WTC11 (cell line): ENCODE results near the gene COL4A6. TPM values are rescaled to one million over a fixed set of nuclear protein-coding genes. Genes with fewer than 3 reads are reported as not detected.

Source experiments
- ATAC-seq: fragments of 200-7000 bp; cut with Tn5 transposase; 2 replicates; pipeline ENCODE4 v1.10.0; 2021; ENCODE audit warnings: mild to moderate bottlenecking, moderate library complexity
- CTCF ChIA-PET: fragments of 300-600 bp; sonication (Branson Sonifier 250); formaldehyde crosslinking; loops from one replicate; lab custom pipeline; 2021; ENCODE audit warnings: antibody characterized with exemption; lab: Charles Lee
- POLR2A ChIA-PET: fragments of 350-600 bp; sonication (Branson Sonifier 250); formaldehyde crosslinking; loops from one replicate; lab custom pipeline; 2021; ENCODE audit warnings: antibody characterized with exemption; lab: Charles Lee
- DNase-seq: peaks from one replicate; pipeline ENCODE4 v3.0.0; 2021; ENCODE audit warnings: low spot score
- H3K27ac Mint-ChIP-seq: 2 replicates; pipeline ENCODE4 v1.8.0; 2021; ENCODE audit warnings: mixed read lengths
- H3K27me3 Mint-ChIP-seq: 2 replicates; pipeline ENCODE4 v1.8.0; 2021; ENCODE audit warnings: low read depth, mild to moderate bottlenecking, moderate library complexity, mixed read lengths
- H3K36me3 Mint-ChIP-seq: 2 replicates; pipeline ENCODE4 v1.8.0; 2021; ENCODE audit warnings: mixed read lengths
- H3K4me1 Mint-ChIP-seq: 2 replicates; pipeline ENCODE4 v1.8.0; 2022; ENCODE audit warnings: mixed read lengths
- H3K4me3 Mint-ChIP-seq: 2 replicates; pipeline ENCODE4 v1.8.0; 2021; ENCODE audit warnings: mild to moderate bottlenecking, moderate library complexity, mixed read lengths
- H3K9me3 Mint-ChIP-seq: 2 replicates; pipeline ENCODE4 v1.8.0; 2021; ENCODE audit warnings: mixed read lengths
- ATF6 ChIP-seq: sonication (generic); formaldehyde crosslinking; IDR thresholded peaks from 2 replicates; pipeline ENCODE4 v1.8.1; 2023; ENCODE audit warnings: mild to moderate bottlenecking, missing genetic modification reagents
- CREM ChIP-seq: sonication (generic); formaldehyde crosslinking; IDR thresholded peaks from 2 replicates; pipeline ENCODE4 v1.8.1; 2022; ENCODE audit warnings: mild to moderate bottlenecking, missing genetic modification reagents, moderate library complexity
- EMX1 ChIP-seq: fragments of 250-450 bp; sonication (Bioruptor Pico); IDR thresholded peaks from 2 replicates; pipeline ENCODE4 v1.8.0; 2021; ENCODE audit warnings: mild to moderate bottlenecking
- FOXK1 ChIP-seq: sonication (generic); formaldehyde crosslinking; IDR thresholded peaks from 2 replicates; pipeline ENCODE4 v1.8.0; 2022; ENCODE audit warnings: mild to moderate bottlenecking, moderate library complexity, missing genetic modification reagents
- GTF2I ChIP-seq: fragments of 250-450 bp; sonication (Bioruptor Pico); conservative IDR thresholded peaks from 2 replicates; pipeline ENCODE4 v1.4.0; 2021; ENCODE audit warnings: mild to moderate bottlenecking
- HMGA2 ChIP-seq: fragments of 250-450 bp; sonication (Bioruptor Pico); IDR thresholded peaks from 2 replicates; pipeline ENCODE4 v1.4.0; 2021; ENCODE audit warnings: mild to moderate bottlenecking, moderate library complexity
- JAZF1 ChIP-seq: fragments of 250-450 bp; sonication (Bioruptor Pico); IDR thresholded peaks from 2 replicates; pipeline ENCODE4 v1.9.0; 2021; ENCODE audit warnings: moderate library complexity, mild to moderate bottlenecking, inconsistent platforms
- JUN ChIP-seq: sonication (generic); formaldehyde crosslinking; IDR thresholded peaks from 2 replicates; pipeline ENCODE4 v1.8.0; 2023; ENCODE audit warnings: mild to moderate bottlenecking, missing genetic modification reagents
- MAX ChIP-seq: sonication (generic); formaldehyde crosslinking; IDR thresholded peaks from 2 replicates; pipeline ENCODE4 v1.8.0; 2022; ENCODE audit warnings: mild to moderate bottlenecking, missing genetic modification reagents
- NFE2L1 ChIP-seq: sonication (generic); formaldehyde crosslinking; IDR thresholded peaks from 2 replicates; pipeline ENCODE4 v1.8.1; 2023; ENCODE audit warnings: missing genetic modification reagents
- NR1H2 ChIP-seq: sonication (generic); formaldehyde crosslinking; IDR thresholded peaks from 2 replicates; pipeline ENCODE4 v1.9.0; 2021; ENCODE audit warnings: mild to moderate bottlenecking, moderate library complexity, missing genetic modification reagents
- NR2C2 ChIP-seq: sonication (generic); formaldehyde crosslinking; IDR thresholded peaks from 2 replicates; pipeline ENCODE4 v1.8.0; 2022; ENCODE audit warnings: mild to moderate bottlenecking, missing genetic modification reagents
- NR3C1 ChIP-seq: sonication (generic); formaldehyde crosslinking; conservative IDR thresholded peaks from 2 replicates; pipeline ENCODE4 v1.8.1; 2023; ENCODE audit warnings: low read depth, mild to moderate bottlenecking, missing genetic modification reagents
- OVOL2 ChIP-seq: fragments of 250-450 bp; sonication (Bioruptor Pico); IDR thresholded peaks from 2 replicates; pipeline ENCODE4 v1.9.0; 2021; ENCODE audit warnings: mild to moderate bottlenecking, borderline replicate concordance
- SMAD4 ChIP-seq: sonication (generic); formaldehyde crosslinking; IDR thresholded peaks from 2 replicates; pipeline ENCODE4 v1.8.0; 2022; ENCODE audit warnings: mild to moderate bottlenecking, missing genetic modification reagents
- TCF7 ChIP-seq: sonication (generic); formaldehyde crosslinking; IDR thresholded peaks from 2 replicates; pipeline ENCODE4 v1.8.0; 2022; ENCODE audit warnings: mild to moderate bottlenecking, low read depth, missing genetic modification reagents, moderate library complexity
- ZMAT4 ChIP-seq: fragments of 250-450 bp; sonication (Bioruptor Pico); IDR thresholded peaks from 2 replicates; pipeline ENCODE4 v1.9.0; 2021; ENCODE audit warnings: mild to moderate bottlenecking
- ZNF416 ChIP-seq: fragments of 250-450 bp; sonication (Bioruptor Pico); IDR thresholded peaks from 2 replicates; pipeline ENCODE4 v1.9.0; 2021; ENCODE audit warnings: mild to moderate bottlenecking, inconsistent platforms
- total RNA-seq: library from RNA; stranded (reverse); gene quantifications from 3 replicates; pipeline ENCODE4 v1.2.3, GENCODE V29; 2021
- TF ChIP-seq, protein P1 (sequence below): sonication (generic); formaldehyde crosslinking; IDR thresholded peaks from 2 replicates; pipeline ENCODE4 v1.8.1; 2023; ENCODE audit warnings: mild to moderate bottlenecking, moderate library complexity, missing genetic modification reagents
- TF ChIP-seq, protein P2 (sequence below): sonication (generic); formaldehyde crosslinking; IDR thresholded peaks from 2 replicates; pipeline ENCODE4 v1.8.0; 2022; ENCODE audit warnings: mild to moderate bottlenecking, missing genetic modification reagents
- TF ChIP-seq, protein P3 (sequence below): fragments of 250-450 bp; sonication (Bioruptor Pico); IDR thresholded peaks from 2 replicates; pipeline ENCODE4 v1.9.0; 2021; ENCODE audit warnings: mild to moderate bottlenecking
- TF ChIP-seq, protein P4 (sequence below): sonication (generic); formaldehyde crosslinking; IDR thresholded peaks from 2 replicates; pipeline ENCODE4 v1.8.1; 2022; ENCODE audit warnings: mild to moderate bottlenecking, missing genetic modification reagents, moderate library complexity, borderline replicate concordance

Gene COL4A6
- total RNA-seq, 1 experiment from 2014 or later = 15.2 TPM

GRCh38 chrX:108353452-108353851, 84.8 kb downstream of the COL4A6 start:
- ChIA-PET POLR2A (interaction anchor here (0.8 kb wide), 1 partner anchor 347 kb away, joined by 3 read pairs; no protein-coding TSS in a partner anchor), CTCF (no interaction called here)
- Mint-ChIP-seq H3K9me3 (no peaks in the 10 kb centered on the region), H3K27me3 (no peaks in the 10 kb centered on the region), H3K36me3 (no peaks in the 10 kb centered on the region), H3K4me3 (no peak overlapping the region), H3K4me1 (peaks cover 64% of the 10 kb centered on the region), H3K27ac (peak overlapping the region; percentile 92)
- DNase-seq (no peak), ATAC-seq (peak; percentile 66)
- 0 out of 2 replicates have a peak, but pooled peaks have one; percentile 42 for TF ChIP-seq JAZF1
- TF ChIP-seq MAX (CRISPR knock-in tag) = no peak
- no peak for TF ChIP-seq NR1H2 (CRISPR knock-in tag)

DNA sequence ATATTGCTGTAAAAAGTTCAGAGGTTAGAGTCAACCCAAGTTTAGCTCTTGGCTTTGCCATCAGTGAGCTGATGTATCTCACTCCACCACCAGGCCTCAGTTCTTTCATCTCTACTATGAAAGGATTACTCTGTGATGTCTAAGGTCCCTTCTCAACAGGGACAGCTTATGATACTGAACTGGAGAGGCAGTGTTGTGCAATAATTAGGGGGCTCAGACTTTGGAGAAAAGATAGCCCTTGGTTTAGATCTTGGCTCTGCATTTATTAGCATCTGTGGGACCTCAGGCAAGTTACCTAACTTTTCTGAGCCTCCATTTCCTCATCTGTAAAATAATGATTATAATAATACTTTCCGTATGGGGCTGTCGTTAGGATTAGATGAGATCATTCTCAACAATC, 89.0 kb downstream of the COL4A6 start:
- ATAC-seq = no peak
- TF ChIP-seq, protein P1, sequence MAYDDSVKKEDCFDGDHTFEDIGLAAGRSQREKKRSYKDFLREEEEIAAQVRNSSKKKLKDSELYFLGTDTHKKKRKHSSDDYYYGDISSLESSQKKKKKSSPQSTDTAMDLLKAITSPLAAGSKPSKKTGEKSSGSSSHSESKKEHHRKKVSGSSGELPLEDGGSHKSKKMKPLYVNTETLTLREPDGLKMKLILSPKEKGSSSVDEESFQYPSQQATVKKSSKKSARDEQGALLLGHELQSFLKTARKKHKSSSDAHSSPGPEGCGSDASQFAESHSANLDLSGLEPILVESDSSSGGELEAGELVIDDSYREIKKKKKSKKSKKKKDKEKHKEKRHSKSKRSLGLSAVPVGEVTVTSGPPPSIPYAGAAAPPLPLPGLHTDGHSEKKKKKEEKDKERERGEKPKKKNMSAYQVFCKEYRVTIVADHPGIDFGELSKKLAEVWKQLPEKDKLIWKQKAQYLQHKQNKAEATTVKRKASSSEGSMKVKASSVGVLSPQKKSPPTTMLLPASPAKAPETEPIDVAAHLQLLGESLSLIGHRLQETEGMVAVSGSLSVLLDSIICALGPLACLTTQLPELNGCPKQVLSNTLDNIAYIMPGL (CRISPR knock-in tag) = no peak
- no peak for TF ChIP-seq NR3C1 (CRISPR knock-in tag)
- TF ChIP-seq TCF7 (CRISPR knock-in tag) = no peak
- TF ChIP-seq, protein P2, sequence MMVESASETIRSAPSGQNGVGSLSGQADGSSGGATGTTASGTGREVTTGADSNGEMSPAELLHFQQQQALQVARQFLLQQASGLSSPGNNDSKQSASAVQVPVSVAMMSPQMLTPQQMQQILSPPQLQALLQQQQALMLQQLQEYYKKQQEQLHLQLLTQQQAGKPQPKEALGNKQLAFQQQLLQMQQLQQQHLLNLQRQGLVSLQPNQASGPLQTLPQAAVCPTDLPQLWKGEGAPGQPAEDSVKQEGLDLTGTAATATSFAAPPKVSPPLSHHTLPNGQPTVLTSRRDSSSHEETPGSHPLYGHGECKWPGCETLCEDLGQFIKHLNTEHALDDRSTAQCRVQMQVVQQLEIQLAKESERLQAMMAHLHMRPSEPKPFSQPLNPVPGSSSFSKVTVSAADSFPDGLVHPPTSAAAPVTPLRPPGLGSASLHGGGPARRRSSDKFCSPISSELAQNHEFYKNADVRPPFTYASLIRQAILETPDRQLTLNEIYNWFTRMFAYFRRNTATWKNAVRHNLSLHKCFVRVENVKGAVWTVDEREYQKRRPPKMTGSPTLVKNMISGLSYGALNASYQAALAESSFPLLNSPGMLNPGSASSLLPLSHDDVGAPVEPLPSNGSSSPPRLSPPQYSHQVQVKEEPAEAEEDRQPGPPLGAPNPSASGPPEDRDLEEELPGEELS (CRISPR knock-in tag) = no peak
- TF ChIP-seq FOXK1 (CRISPR knock-in tag) = no peak
- no peak for TF ChIP-seq SMAD4 (CRISPR knock-in tag)
- no peak for TF ChIP-seq JUN (CRISPR knock-in tag)
- TF ChIP-seq EMX1 (CRISPR knock-in tag) = no peak
- TF ChIP-seq ZNF416 = no peak
- TF ChIP-seq, all 79 proteins: peak for 0
- CTCF ChIA-PET = no interaction called here
- no peaks in the 10 kb centered on the region for H3K27me3 Mint-ChIP-seq
- DNase-seq = no peak
- peaks cover 70% of the 10 kb centered on the region for H3K4me1 Mint-ChIP-seq
- POLR2A ChIA-PET = no interaction called here
- H3K4me3 Mint-ChIP-seq = no peak overlapping the region
- no peaks in the 10 kb centered on the region for H3K9me3 Mint-ChIP-seq
- no peaks in the 10 kb centered on the region for H3K36me3 Mint-ChIP-seq
- H3K27ac Mint-ChIP-seq = no peak overlapping the region

GRCh38 chrX:108348525-108348924, 89.7 kb downstream of the COL4A6 start:
- POLR2A ChIA-PET = no interaction called here
- CTCF ChIA-PET = interaction anchor here (1.4 kb wide), 1 partner anchor 44 kb away, joined by 7 read pairs; no protein-coding TSS in a partner anchor
- Mint-ChIP-seq H3K27me3 (no peaks in the 10 kb centered on the region), H3K27ac (no peak overlapping the region), H3K36me3 (no peaks in the 10 kb centered on the region), H3K4me1 (peaks cover 71% of the 10 kb centered on the region), H3K9me3 (no peaks in the 10 kb centered on the region), H3K4me3 (no peak overlapping the region)
- no peak for DNase-seq
- ATAC-seq = no peak
- no peak for TF ChIP-seq NR2C2 (CRISPR knock-in tag)
- no peak for TF ChIP-seq EMX1 (CRISPR knock-in tag)
- no peak for TF ChIP-seq ZNF416
- TF ChIP-seq, protein P3, sequence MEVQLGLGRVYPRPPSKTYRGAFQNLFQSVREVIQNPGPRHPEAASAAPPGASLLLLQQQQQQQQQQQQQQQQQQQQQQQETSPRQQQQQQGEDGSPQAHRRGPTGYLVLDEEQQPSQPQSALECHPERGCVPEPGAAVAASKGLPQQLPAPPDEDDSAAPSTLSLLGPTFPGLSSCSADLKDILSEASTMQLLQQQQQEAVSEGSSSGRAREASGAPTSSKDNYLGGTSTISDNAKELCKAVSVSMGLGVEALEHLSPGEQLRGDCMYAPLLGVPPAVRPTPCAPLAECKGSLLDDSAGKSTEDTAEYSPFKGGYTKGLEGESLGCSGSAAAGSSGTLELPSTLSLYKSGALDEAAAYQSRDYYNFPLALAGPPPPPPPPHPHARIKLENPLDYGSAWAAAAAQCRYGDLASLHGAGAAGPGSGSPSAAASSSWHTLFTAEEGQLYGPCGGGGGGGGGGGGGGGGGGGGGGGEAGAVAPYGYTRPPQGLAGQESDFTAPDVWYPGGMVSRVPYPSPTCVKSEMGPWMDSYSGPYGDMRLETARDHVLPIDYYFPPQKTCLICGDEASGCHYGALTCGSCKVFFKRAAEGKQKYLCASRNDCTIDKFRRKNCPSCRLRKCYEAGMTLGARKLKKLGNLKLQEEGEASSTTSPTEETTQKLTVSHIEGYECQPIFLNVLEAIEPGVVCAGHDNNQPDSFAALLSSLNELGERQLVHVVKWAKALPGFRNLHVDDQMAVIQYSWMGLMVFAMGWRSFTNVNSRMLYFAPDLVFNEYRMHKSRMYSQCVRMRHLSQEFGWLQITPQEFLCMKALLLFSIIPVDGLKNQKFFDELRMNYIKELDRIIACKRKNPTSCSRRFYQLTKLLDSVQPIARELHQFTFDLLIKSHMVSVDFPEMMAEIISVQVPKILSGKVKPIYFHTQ (CRISPR knock-in tag) = no peak
- TF ChIP-seq CREM = no peak
- no peak for TF ChIP-seq GTF2I (CRISPR knock-in tag)
- no peak for TF ChIP-seq OVOL2 (CRISPR knock-in tag)
- TF ChIP-seq HMGA2 (CRISPR knock-in tag) = no peak
- TF ChIP-seq ZMAT4 = no peak
- TF ChIP-seq ATF6 (CRISPR knock-in tag) = no peak
- TF ChIP-seq, protein P4, sequence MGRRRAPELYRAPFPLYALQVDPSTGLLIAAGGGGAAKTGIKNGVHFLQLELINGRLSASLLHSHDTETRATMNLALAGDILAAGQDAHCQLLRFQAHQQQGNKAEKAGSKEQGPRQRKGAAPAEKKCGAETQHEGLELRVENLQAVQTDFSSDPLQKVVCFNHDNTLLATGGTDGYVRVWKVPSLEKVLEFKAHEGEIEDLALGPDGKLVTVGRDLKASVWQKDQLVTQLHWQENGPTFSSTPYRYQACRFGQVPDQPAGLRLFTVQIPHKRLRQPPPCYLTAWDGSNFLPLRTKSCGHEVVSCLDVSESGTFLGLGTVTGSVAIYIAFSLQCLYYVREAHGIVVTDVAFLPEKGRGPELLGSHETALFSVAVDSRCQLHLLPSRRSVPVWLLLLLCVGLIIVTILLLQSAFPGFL (CRISPR knock-in tag) = no peak
- TF ChIP-seq NFE2L1 (CRISPR knock-in tag) = no peak
